GM18502 (cell line): ENCODE data around the gene FGF12.
A peak's percentile ranks its signal among the peaks of the same experiment; 100 is the strongest.

Experiments used
- ATAC-seq: cut with Tn5 transposase; IDR thresholded peaks from one replicate; pipeline ENCODE4 v1.9.1; 2021; ENCODE audit warnings: mild to moderate bottlenecking; ENCODE audit not compliant: unreplicated experiment, poor library complexity

The FGF12 gene

GRCh38 chr3:192514754-192515663, 212.3 kb downstream of the FGF12 start:
- ATAC-seq, result no peak

- ATAC-seq, result no peak
These were observed 213.1 kb downstream of the FGF12 start for GRCh38 chr3:192514081-192514753.

- no peak for ATAC-seq
These were observed 221.6 kb downstream of the FGF12 start for GRCh38 chr3:192505731-192506130.

- no peak for ATAC-seq
These were observed 225.9 kb downstream of the FGF12 start for GRCh38 chr3:192501401-192501800.

GRCh38 chr3:192496905-192497587, 230.3 kb downstream of the FGF12 start:
- ATAC-seq, result no peak

- peak; percentile 82 for ATAC-seq
These were observed 233.2 kb downstream of the FGF12 start for GRCh38 chr3:192494174-192494573.

GRCh38 chr3:192490720-192491119, 236.6 kb downstream of the FGF12 start:
- no peak for ATAC-seq

DNA sequence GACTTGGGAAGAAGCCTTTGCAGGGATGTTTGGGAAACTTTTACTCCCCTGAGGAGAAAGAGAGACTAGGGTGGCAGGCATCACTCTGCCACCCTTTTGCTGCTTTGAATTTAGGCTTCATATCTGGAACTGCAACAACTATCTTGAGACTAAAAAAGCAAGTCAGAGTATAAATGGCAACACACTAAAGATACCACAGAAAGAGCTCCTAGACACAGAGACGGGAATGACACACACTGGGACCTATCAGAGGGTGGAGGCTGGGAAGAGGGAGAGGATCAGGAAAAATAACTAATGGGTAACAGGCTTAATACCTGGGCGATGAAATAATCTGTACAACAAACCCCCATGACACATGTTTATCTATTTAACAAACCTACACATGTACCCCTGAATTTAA, 237.8 kb downstream of the FGF12 start:
- ATAC-seq, result no peak

DNA sequence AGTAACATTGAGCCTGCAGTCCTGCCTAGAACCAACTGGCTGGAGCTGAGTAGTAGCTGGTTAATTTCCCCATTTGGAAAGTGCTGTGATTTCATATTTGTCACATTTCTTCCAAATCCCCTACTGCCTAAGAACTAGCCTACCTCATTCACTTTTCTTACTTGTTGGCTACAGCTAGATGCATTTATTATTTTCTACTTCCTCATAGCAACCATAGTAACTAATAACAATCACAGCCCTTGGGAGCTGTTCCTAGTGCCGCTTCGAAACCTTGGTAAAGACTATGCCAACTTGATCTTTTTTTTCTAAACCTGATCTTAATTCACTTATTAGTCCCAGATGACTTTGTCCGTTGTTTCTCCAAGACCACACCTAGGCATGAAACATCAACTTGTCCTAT, 240.3 kb downstream of the FGF12 start:
- ATAC-seq, result no peak

DNA sequence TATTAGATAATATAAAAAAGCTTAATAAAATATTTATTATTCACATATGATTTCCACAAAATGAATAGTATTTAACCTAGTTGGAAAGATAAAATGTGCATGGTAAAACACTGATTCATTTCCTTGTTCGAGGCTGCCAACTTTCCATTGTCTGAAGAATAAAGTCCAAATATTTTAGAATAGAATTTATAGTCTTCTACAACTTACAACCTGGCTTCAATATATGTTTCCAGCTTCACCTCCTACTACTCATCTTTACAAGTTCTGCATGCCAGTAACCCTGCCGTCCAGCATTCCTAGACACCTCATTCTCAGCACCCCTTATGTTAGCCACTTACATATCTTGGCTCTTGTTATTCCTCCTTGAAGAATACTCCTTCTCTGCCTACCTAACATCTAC, 244.5 kb downstream of the FGF12 start:
- no peak for ATAC-seq

- ATAC-seq, result no peak
These were observed 244.9 kb downstream of the FGF12 start for GRCh38 chr3:192482391-192482790.

- ATAC-seq, result no peak
These were observed 245.7 kb downstream of the FGF12 start for GRCh38 chr3:192481638-192482037.

- peak; percentile 97 for ATAC-seq
These were observed 259.9 kb downstream of the FGF12 start for GRCh38 chr3:192467230-192468140.

DNA sequence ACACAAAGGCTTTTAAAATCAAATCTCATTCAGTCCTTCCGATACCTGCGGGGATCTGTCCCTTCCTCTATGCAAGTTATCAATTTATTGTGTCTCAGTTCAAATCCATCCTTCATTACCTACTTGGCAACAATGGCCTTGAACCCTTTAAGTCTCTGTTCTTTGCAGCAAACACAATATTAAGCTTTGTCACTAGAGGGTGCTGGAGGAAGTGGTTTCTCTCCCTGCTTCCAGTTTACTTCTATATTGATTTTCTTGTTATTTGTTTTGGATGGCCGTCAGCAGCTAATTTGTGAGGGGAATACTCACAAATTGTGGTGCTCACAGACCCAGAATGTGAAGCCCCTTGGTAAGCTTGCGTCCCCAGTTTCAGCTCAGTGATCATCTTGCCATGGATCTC, 278.3 kb downstream of the FGF12 start:
- ATAC-seq, result no peak

GRCh38 chr3:192445770-192446644, 281.3 kb downstream of the FGF12 start:
- ATAC-seq, result no peak

GRCh38 chr3:192444791-192445106, 282.6 kb downstream of the FGF12 start:
- no peak for ATAC-seq

- peak; percentile 97 for ATAC-seq
These were observed 283.1 kb downstream of the FGF12 start for GRCh38 chr3:192444096-192444790.

DNA sequence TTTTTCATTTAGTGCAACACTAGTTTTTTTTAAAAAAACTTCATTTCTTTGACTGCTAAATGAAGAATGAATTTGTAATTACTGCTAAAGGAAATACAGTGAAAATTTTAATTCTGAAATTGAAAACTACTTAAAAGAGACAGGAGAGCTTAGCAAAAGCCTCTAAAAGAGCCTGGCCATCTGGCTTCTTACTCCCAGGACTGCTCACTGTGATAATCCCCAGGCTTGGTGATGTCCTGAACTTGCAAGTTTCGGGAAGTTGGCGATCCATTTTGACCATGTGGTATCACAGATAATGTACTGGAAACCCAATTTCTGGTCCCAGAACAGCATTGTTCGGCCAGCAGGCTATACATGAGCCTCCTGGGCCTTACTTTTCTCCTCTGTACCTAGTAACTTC, 292.1 kb downstream of the FGF12 start:
- ATAC-seq, result no peak

DNA sequence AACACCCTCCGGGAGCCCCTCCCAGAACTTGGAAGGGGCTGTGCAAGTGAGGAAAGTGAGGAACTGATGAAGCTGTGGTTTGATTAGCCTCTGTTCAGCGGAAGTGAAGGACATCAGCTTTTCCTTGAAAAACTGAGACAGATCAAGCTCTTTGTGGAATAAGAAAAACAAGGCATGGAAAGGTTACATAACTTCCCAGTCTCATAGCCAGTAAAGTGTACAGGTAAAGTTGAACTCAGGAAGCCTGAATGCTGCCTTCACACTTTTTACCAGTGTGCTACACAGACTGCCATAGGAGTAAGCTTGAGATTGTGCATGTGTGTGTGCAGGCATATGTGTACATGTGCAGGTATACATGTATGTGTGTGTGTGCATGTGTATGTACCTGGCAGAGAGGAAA, 293.2 kb downstream of the FGF12 start:
- ATAC-seq, result no peak
